ENCODE measurements around the gene PRTFDC1.

The PRTFDC1 gene

DNA sequence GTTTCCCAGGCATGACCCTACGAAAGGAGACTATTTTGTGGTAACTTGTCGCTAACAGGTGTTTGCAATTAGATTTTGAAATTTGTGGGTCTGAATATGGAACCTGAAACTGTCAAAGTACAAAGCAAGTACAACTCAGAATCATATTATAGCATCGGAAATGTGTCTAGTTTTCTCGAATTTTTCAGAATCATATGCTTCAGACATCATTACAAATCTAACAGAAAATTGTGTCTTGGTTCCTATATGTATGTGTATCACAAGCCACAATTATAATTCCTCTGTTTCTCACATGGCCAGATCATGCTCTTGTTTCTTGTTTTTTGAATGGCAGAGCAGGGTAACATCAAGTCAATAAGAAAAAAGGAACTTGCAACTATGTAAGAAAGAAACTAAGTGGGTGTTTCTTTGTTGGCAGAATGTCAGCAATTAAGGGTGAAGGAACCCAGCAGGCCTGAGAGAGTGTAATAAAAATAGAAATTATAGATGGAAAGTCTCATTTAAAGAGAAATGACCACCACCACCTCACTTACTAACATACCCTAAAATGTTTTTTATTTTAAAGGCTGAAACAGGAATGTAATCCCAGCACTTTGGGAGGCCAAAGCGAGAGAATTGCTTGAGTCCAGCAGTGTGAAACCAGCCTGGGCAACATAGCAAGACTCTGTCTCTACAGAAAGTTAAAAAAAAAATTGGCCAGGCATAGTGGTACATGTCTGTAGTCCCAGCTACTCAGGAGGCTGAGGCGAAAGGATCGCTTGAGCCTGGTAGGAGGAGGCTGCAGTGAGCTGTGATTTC is 51.3 kb downstream of the PRTFDC1 start:
- DNase-seq: no peak

- no peak for DNase-seq
Observed at GRCh38 chr10:24899571-24899970, 52.8 kb downstream of the PRTFDC1 start.

- no peak for DNase-seq
Observed at GRCh38 chr10:24898501-24898900, 53.9 kb downstream of the PRTFDC1 start.

DNA sequence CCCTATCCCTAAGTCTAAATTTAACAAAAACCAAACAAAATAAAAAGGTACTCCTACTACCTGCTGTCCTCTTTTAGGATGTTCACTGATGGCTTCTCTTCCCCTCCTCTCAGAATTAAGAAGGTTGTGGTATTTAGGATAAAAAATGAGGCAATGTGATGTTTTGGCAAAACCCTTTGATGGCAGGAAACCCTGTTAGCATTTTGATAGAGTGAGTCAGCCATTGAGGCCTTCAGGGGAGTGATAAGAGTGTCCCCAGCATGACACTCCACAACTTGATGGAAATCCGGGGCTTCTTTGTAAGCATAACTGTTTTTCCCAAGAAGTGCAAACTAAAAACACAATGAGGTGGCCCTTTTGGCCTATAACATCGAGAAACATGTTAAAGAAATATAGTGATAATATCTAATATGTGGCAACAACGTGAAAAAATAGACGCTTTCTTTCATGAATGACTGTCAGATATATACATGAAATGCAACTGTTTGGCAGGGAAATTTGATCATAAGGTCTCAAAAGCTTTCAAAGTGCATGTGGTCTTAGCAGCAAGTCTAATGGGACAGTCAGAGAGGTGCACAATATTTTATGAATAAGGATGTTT is 55.0 kb downstream of the PRTFDC1 start:
- DNase-seq: peak in 2 of 6 experiments; percentile 10 to 16

GRCh38 chr10:24894728-24895127 is 57.7 kb downstream of the PRTFDC1 start:
- DNase-seq: peak in 4 of 6 experiments; percentile 5 to 52 (median 26)

- no peak for DNase-seq
Observed at GRCh38 chr10:24894309-24894708, 58.1 kb downstream of the PRTFDC1 start.

DNA sequence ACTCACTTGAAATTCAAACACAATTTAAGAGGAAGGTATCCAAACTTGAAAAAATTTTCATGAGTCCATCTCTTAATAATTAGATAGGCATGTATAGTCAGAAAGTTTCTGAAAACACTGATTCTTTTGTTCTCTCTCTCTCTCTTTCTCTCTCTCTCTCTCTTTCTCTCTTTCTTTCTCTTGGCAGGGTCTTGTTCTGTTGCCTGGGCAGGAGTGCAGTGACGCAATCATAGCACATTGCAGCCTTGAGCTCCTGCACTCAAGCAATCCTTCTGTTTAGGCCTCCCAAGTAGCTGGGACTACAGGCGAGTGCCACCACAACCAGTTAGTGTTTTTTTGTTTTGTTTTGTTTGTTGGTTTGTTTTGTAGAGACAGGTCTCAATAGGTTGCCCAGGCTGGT is 59.3 kb downstream of the PRTFDC1 start:
- no peak for DNase-seq

GRCh38 chr10:24891823-24892222 is 60.6 kb downstream of the PRTFDC1 start:
- DNase-seq: no peak

DNA sequence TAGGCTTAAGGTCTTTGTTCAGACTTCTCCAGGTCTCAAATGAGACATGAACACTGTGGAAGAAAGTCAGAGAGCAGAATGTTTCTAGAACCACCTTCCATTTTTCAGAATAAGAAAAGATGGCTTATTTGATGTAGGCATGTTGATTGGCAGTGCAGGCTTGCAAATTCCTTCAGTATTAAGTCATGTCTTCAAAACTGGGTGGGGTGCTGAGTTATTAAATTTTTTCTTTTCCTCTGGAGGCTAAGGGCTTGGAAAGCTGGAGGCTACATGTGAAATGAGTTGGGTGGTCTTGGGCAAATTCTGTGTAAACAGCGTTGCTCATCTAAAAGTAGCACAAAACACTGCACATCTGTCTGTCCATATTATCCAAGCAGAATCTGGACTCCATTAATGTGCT is 62.8 kb downstream of the PRTFDC1 start:
- no peak for DNase-seq

DNA sequence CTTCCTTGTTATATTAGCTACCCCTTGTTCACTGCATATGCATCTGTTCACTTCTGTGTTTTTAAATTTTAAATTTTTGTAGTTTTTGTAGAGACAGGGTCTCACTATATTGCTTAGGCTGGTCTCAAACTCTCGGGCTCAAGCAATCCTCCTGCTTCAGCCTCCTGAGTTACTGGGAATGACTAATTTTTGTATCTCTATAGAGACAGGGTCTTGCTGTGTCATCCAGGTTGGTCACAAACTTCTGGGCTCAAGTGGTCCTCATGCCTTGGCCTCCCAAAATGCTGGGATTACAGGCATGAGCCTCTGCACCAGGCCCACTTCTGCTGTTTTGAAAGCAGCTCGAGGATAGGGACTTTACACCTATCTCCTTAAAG is 64.6 kb downstream of the PRTFDC1 start:
- no peak for DNase-seq

DNA sequence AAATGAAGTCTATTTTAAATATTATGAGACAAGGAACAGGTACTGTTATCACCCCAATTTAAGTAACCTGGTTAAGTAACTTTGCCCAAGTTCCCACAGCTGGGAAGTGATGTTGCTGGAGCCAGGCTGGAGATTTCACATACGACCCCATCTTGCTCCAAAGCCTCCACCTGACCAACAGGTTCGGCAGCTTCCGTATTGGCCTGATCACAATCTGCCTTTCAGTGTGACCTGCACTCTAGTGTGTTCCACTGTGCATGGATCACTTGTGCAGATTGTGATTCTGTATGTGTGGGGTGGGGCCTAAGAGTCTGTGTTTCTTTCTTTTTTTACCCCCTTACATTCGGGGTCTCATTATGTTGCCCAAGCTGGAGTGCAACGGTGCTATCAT is 66.1 kb downstream of the PRTFDC1 start:
- DNase-seq: no peak

GRCh38 chr10:24885551-24886289 is 66.7 kb downstream of the PRTFDC1 start:
- no peak for DNase-seq

- no peak for DNase-seq
Observed at GRCh38 chr10:24884793-24885192, 67.6 kb downstream of the PRTFDC1 start.

- no peak for DNase-seq
Observed at GRCh38 chr10:24884316-24884715, 68.1 kb downstream of the PRTFDC1 start.

DNA sequence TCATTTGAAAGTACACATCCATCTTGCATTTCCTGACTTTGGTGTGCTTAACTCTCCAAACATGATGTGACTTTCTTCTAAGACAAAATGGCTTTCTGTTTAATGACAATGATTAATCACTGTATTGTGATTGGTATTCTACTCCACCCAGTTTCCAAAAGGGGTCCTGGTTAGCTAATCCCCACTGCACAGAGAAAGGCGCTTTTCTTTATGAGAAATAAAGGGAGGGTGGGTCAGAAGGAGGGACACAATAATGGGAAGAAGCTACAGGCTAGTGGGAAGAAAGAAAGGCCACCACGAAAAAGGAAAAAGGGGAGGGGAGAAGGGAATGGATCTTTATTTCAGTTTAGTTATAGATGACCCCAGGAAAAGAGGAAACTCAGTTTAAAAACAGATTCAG is 69.2 kb downstream of the PRTFDC1 start:
- no peak for DNase-seq

- DNase-seq: peak; percentile 7 to 60 (median 35)
Observed at GRCh38 chr10:24882047-24882698, 70.2 kb downstream of the PRTFDC1 start.

- no peak for DNase-seq
Observed at GRCh38 chr10:24879861-24880260, 72.5 kb downstream of the PRTFDC1 start.

GRCh38 chr10:24874133-24874532 is 78.3 kb downstream of the PRTFDC1 start:
- DNase-seq: no peak

DNA sequence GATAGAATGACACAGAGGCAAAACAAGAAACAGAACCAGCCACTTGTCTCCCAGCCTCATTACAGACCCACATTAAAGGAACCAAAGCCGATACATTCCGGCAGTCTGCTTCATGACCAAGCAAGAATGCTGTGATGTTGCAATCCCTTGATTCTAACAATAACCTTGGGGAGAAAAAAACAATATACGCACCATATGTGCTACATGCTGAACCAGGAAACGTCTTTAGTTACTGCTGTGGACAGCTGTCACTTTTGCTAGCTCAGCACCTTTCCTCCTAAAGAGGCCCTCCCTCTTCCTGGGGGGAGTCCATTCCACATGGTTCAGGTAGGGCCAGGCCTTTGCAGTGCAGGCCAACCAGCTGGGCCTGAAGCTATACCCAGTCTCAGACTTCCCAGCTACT is 79.1 kb downstream of the PRTFDC1 start:
- no peak for DNase-seq

DNA sequence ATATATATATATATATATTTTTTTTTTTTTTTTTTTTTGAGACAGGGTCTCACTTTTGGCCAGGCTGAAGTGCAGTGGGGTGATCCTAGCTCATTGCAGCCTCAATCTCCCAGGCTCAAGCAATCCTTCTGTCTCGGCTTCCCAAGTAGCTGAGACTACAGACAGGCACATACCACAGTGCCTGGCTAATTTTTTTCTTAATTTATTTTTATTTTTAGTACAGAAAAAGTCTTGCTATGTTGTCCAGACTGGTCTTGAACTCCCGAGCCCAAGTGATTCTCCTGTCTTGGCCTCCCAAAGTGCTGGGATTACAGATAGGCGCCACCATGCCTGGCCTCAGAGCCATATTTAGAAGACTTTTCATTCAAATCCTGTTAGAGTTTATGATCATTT is 79.6 kb downstream of the PRTFDC1 start:
- DNase-seq: no peak

DNA sequence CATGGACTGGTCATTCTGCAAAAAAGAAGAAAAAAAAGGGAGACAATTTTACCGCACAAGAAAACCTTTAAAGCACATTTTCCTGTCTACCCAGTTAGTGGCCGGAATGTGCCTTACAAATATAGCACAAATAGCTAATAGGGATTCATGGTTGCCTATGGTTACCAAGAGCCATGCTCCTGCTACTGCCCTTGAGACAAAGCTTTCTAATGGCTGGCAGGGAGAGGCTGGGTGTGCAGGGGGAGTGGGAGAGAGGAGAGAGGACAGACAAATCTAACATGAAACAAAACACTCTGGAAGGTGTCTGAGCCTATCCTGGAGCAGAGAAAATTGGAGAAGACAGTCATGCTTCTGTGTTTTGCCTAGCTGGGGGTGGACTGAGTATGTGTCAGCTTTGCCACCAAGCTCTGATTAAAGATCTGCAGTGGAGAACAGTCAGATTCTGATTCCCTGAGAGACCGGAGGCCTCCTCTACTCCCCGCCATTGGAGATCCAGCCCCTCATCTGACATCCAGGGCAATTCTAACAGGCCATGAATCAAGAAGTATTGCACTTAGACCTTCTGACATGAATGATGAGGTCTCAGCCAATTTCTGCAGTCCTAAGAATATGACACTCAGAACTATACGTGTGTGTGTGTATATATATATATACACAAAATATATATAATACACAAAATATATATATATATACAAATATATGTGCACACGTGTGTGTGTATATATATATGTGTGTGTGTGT is 80.2 kb downstream of the PRTFDC1 start:
- no peak for DNase-seq

GRCh38 chr10:24871011-24871935 is 81.1 kb downstream of the PRTFDC1 start:
- no peak for DNase-seq

All from stimulated activated naive CD4-positive, alpha-beta T cell (primary cell).